ENCODE results near the gene SH3TC1. TPM values are rescaled to one million over a fixed set of nuclear protein-coding genes. Genes with fewer than 3 reads are reported as not detected.

Gene SH3TC1
- total RNA-seq, 1 donor from 2014 or later, result 1.2 TPM

GRCh38 chr4:8285143-8285975 lies 86.3 kb downstream of the SH3TC1 start:
- TF ChIP-seq EZH2 (IDR thresholded peaks at IDR 0.05; ENCODE audit: insufficient read depth, low read length) (no peak), CTCF (IDR thresholded peaks at IDR 0.05; ENCODE audit: insufficient read depth, low read depth, low read length) (no peak)
- Histone ChIP-seq H3K9ac (ENCODE audit: low read length) (no peak overlapping the region), H3K27ac (ENCODE audit: low read depth, low read length) (no peak overlapping the region), H3K4me2 (ENCODE audit: low read length) (no peak overlapping the region), H2AFZ (ENCODE audit: low read depth, low read length) (no peak overlapping the region), H3K27me3 (ENCODE audit: insufficient read depth, low read length) (no peaks in the 10 kb centered on the region), H3K79me2 (ENCODE audit: insufficient read depth, low read length) (no peaks in the 10 kb centered on the region), H3K36me3 (ENCODE audit: insufficient read depth, low read length) (no peaks in the 10 kb centered on the region), H3K4me1 (ENCODE audit: insufficient read depth, low read length) (no peaks in the 10 kb centered on the region), H4K20me1 (ENCODE audit: insufficient read depth, low read length) (no peaks in the 10 kb centered on the region), H3K4me3 (ENCODE audit: insufficient read depth, low read depth, low read length) (no peak overlapping the region), H3K9me3 (ENCODE audit: insufficient read depth, low read depth, low read length) (no peaks in the 10 kb centered on the region)
- H3K9me3 Mint-ChIP-seq (ENCODE audit: unreplicated experiment), result peaks cover 2% of the 10 kb centered on the region
- H3K4me3 Mint-ChIP-seq (ENCODE audit: unreplicated experiment), result no peak overlapping the region
- no peak for DNase-seq (ENCODE audit: low read depth)
- H3K36me3 Mint-ChIP-seq (ENCODE audit: low read depth, unreplicated experiment), result peaks cover 22% of the 10 kb centered on the region
- peaks cover 2% of the 10 kb centered on the region for H3K4me1 Mint-ChIP-seq (ENCODE audit: low read depth, unreplicated experiment)
- no peak overlapping the region for H3K27ac Mint-ChIP-seq (ENCODE audit: unreplicated experiment)
- H3K27me3 Mint-ChIP-seq (ENCODE audit: low read depth, unreplicated experiment), result peaks cover 18% of the 10 kb centered on the region
- no peak for FAIRE-seq

GRCh38 chr4:8285976-8286718 lies 87.1 kb downstream of the SH3TC1 start:
- Histone ChIP-seq H3K4me1 (ENCODE audit: insufficient read depth, low read length) (no peaks in the 10 kb centered on the region), H3K27ac (ENCODE audit: low read depth, low read length) (no peak overlapping the region), H3K4me2 (ENCODE audit: low read length) (no peak overlapping the region), H3K79me2 (ENCODE audit: insufficient read depth, low read length) (no peaks in the 10 kb centered on the region), H2AFZ (ENCODE audit: low read depth, low read length) (no peak overlapping the region), H3K4me3 (ENCODE audit: insufficient read depth, low read depth, low read length) (no peak overlapping the region), H4K20me1 (ENCODE audit: insufficient read depth, low read length) (no peaks in the 10 kb centered on the region), H3K36me3 (ENCODE audit: insufficient read depth, low read length) (no peaks in the 10 kb centered on the region), H3K9ac (ENCODE audit: low read length) (no peak overlapping the region), H3K9me3 (ENCODE audit: insufficient read depth, low read depth, low read length) (no peaks in the 10 kb centered on the region), H3K27me3 (ENCODE audit: insufficient read depth, low read length) (no peaks in the 10 kb centered on the region)
- TF ChIP-seq EZH2 (IDR thresholded peaks at IDR 0.05; ENCODE audit: insufficient read depth, low read length) (no peak), CTCF (IDR thresholded peaks at IDR 0.05; ENCODE audit: insufficient read depth, low read depth, low read length) (no peak)
- no peak for DNase-seq (ENCODE audit: low read depth)
- no peak for FAIRE-seq
- no peak overlapping the region for H3K27ac Mint-ChIP-seq (ENCODE audit: unreplicated experiment)
- H3K9me3 Mint-ChIP-seq (ENCODE audit: unreplicated experiment), result peaks cover 2% of the 10 kb centered on the region
- H3K4me3 Mint-ChIP-seq (ENCODE audit: unreplicated experiment), result no peak overlapping the region
- peaks cover 2% of the 10 kb centered on the region for H3K4me1 Mint-ChIP-seq (ENCODE audit: low read depth, unreplicated experiment)
- H3K27me3 Mint-ChIP-seq (ENCODE audit: low read depth, unreplicated experiment), result peaks cover 22% of the 10 kb centered on the region
- H3K36me3 Mint-ChIP-seq (ENCODE audit: low read depth, unreplicated experiment), result peaks cover 26% of the 10 kb centered on the region
